GM12874 (cell line): ENCODE results near the gene SETD2.

ENCODE experiments used
- TF ChIP-seq, protein P1 (sequence below): IDR thresholded peaks from 2 replicates; pipeline ENCODE4 v1.5.1; 2011; ENCODE audit warnings: low read depth, mild to moderate bottlenecking, control low read depth, low read length, moderate library complexity; ENCODE audit not compliant: insufficient read depth

SETD2 gene

DNA sequence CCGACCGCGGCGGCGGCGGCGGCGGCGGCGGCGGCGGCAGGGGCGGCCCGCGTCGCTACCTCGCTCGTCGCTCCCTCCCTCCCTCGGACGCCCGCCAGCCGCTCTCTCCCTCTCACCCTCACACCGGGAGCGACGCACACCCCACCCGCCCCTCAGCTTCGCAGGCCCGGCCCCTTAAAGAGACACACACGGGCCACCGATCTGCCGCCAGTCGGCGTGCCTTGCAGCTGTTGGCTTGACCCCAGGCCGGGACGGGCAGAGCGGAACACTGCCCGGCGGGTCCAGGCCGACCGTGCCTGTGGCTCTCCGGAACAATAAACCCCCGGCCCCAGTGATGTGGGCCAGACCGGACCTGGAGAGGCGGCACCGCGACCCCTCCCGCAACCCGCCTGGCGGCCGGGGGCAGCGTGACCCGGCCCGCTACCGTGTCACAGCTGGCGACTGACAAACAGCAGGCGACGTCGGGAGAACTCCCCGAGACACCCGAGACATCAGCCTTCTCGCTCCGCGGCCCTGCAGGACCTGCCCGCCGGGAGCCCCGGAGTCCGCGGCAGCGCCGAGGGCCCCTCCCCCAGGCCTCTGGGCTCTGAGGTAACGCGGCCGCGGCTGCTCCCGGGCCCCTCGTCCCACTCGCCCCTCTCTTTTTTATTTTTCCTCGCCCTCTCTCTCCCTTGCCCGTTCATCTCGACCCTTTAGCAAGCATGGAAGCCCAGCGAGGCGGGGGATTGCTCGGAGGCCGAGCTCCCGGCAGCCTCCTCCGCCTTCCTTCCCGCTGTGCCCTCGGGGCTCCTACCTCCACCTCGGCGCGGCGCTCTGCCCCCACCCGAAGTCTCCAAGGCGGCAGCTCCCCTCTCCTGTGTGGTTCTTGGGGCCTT, at the start of gene SETD2:
Gene SETD2, minus strand, starts transcription at position 107 of the 875 bp plus-strand sequence. CDS start 189 bp downstream, outside the sequence.
- TF ChIP-seq, protein P1, sequence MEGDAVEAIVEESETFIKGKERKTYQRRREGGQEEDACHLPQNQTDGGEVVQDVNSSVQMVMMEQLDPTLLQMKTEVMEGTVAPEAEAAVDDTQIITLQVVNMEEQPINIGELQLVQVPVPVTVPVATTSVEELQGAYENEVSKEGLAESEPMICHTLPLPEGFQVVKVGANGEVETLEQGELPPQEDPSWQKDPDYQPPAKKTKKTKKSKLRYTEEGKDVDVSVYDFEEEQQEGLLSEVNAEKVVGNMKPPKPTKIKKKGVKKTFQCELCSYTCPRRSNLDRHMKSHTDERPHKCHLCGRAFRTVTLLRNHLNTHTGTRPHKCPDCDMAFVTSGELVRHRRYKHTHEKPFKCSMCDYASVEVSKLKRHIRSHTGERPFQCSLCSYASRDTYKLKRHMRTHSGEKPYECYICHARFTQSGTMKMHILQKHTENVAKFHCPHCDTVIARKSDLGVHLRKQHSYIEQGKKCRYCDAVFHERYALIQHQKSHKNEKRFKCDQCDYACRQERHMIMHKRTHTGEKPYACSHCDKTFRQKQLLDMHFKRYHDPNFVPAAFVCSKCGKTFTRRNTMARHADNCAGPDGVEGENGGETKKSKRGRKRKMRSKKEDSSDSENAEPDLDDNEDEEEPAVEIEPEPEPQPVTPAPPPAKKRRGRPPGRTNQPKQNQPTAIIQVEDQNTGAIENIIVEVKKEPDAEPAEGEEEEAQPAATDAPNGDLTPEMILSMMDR = peak; percentile 57

GRCh38 chr3:47210863-47211405, 47.0 kb upstream of the SETD2 start:
- TF ChIP-seq, protein P1 = no peak

DNA sequence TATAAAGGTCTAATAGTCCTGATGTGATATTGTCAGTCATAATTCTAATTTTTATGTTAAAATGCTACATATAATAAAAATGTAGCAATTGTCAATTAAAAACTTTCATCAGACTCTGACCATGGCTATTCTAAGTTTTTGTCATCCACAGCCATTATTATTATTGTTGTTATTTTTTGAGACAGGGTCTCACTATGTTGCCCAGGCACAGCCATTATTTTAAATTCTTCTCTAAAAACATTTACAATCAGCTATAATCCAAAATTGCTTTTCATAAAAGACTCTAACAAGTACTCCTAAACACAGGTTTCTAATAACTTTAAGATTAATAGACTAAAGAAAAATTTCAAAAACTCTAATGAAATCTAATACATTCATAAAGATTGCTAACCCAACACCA, 41.0 kb upstream of the SETD2 start:
- TF ChIP-seq, protein P1 = no peak

DNA sequence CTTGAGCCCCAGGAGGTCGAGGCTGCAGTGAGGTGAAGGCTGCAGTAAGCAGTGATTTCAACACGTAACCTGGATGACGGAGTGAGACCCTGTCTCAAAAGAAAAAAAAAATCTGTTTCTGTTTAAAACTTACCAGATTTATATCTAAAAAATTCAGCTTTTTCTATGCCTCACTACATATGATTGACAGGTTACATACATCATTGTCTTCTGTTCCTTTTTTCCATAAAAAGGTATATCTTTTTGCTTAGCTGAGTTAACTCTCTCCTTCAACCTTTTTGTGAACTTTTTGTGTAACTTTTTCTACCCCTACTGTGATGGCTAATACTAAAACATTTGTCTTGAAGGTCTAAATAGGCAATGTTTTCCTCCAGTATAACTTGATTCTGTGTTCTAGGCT, 38.6 kb upstream of the SETD2 start:
- TF ChIP-seq, protein P1 = no peak

DNA sequence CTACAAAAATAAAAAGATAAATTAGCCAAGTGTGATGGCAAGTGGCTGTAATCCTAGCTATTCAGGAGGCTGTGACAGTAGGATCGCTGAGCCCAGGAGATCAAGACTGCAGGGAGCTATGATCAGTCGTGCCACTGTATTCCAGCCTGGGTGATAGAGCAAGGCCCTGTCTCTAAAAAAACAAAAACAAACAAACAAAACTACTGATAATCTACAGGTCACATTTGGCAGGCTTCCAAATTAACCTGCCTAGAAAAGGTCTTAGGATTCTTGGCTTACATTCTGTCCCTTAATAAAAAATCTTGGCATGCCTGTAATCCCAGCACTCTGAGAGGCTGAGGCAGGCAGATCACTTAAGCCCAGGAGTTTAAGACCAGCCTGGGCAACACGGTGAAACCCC, 33.4 kb upstream of the SETD2 start:
- TF ChIP-seq, protein P1 = no peak

- TF ChIP-seq, protein P1 = no peak
These were observed 31.1 kb upstream of the SETD2 start for GRCh38 chr3:47194994-47195393.
